OCI-M2 (cell line): Measurements from ENCODE around the gene MARF1.
"Not testable (repeated sequence)": the region's sequence is repeated elsewhere in the genome, so short reads cannot be mapped to it uniquely, and the experiment has no call there.

Experiments used
- DNase-seq: peaks from one replicate; lab custom pipeline; 2025; ENCODE audit not compliant: unreplicated experiment; lab: John Stamatoyannopoulos, UW

MARF1 gene

DNA sequence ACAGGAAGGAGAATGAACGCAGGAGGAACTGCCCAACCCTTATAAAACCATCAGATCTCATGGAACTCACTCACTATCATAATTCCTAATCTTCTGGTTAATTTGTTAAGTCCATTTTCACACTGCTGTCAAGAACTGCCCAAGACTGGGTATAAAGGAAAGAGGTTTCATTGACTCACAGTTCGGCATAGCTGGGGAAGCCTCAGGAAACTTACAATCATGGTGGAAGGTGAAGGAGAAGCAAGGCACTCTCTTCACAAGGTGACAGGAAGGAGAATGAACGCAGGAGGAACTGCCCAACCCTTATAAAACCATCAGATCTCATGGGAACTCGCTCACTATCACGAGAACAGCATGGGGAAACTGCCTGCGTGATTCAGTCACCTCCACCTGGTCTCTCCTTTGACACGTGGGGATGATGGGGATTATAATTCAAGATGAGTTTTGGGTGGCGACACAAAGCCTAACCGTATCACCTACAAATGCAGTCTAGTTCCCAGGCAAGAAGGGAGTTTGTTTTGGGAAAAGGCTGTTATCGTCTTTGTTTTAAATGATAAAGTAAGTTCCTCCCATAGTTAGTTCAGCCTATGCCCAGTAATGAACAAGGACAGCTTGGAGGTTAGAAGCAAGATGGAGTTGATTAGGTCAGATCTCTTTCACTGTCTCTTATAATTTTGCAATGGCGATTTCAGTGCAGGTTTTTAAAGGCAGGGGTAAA lies 68.9 kb downstream of the MARF1 start:
- not testable (repeated sequence) for DNase-seq

GRCh38 chr16:15573274-15573895 lies 69.6 kb downstream of the MARF1 start:
- DNase-seq: no peak

DNA sequence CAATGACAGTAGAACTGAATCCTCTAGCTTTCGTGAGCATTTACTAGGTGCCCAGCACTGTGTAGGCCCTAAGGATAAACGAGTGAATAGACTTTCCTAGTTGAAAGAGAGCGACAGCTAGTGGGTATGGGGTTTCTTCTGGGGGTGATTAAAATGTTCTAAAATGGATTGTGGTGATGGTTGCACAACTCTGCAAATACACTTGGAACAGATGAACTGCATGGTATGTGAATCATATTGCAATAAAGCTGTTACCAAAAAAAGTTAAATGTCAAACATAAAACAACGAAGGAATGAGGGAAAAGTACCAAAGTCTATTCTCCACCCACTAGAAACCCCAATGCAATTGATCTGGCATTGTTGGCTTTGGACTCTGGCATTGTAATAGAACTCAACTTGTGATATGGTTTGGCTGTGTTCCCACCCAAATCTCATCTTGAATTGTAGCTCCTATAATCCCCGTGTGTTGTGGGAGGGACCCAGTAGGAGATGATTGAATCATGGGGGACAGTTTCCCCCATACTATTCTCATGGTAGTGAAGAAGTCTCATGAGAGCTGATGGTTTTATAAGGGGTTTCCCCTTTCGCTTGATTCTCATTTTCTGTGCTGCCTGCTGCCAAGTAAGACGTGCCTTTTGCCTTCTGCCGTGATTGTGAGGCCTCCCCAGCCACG lies 70.5 kb downstream of the MARF1 start:
- no peak for DNase-seq

GRCh38 chr16:15571557-15571956 lies 71.4 kb downstream of the MARF1 start:
- DNase-seq: no peak

DNA sequence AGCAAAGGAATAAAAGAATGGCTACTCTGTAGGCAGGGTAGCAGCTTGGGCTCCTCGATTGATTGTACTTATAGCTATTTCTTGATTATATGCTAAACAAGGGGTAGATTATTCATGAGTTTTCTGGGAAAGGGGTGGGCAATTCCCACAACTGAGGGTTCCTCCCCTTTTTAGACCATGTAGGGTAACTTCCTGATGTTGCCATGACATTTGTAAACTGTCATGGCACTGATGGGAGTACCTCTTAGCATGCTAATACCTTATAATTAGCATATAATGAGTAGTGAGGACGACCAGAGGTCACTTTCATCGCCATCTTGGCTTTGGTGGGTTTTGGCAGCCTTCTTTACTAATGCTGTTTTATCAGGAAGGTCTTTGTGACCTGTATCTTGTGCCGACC lies 72.3 kb downstream of the MARF1 start:
- DNase-seq: not testable (repeated sequence)

GRCh38 chr16:15567823-15568222 lies 75.1 kb downstream of the MARF1 start:
- DNase-seq: no peak

GRCh38 chr16:15566095-15566494 lies 76.9 kb downstream of the MARF1 start:
- DNase-seq: no peak

- DNase-seq: no peak
These were observed 78.2 kb downstream of the MARF1 start for GRCh38 chr16:15564604-15565339.

DNA sequence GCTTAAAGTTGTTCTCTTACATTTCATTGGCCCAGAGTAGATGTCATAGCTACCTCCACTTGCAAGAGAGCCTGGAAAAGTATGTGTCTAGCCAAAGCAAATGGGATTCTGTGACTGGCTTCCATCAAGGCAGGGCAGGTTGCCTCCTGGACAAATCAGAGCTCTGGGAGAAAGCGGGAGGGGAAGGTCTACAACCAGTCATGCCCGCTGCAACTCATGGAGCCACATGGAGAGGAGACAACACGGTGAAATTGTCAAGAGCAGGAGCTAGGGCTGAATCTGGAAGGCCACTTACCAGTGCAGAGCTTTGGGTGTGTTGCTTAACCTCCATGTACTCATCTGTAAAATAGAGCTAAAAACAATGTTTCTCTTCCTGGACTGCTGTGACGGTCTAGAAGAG lies 83.8 kb downstream of the MARF1 start:
- no peak for DNase-seq

DNA sequence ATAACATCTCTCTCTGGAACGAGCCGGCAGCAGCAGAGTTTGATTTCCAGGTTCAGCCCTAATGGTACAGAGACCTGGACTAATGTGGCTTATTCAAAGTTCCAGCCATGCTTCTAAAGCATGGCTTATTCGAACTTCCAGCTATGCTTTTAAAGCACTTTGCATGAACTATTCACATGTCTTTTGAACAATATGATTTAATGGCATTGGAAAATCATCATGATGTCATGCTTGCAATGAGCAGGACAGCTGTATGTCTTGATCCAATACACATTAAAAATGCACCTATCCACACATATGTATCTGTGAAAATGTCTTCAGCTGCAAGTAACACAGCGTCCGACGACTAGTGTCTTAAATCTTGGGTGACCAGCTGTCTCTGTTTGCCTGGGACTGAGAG lies 85.7 kb downstream of the MARF1 start:
- DNase-seq: no peak

- DNase-seq: no peak
These were observed 86.8 kb downstream of the MARF1 start for GRCh38 chr16:15556130-15556529.

- DNase-seq: no peak
These were observed 89.5 kb downstream of the MARF1 start for GRCh38 chr16:15553313-15554088.

DNA sequence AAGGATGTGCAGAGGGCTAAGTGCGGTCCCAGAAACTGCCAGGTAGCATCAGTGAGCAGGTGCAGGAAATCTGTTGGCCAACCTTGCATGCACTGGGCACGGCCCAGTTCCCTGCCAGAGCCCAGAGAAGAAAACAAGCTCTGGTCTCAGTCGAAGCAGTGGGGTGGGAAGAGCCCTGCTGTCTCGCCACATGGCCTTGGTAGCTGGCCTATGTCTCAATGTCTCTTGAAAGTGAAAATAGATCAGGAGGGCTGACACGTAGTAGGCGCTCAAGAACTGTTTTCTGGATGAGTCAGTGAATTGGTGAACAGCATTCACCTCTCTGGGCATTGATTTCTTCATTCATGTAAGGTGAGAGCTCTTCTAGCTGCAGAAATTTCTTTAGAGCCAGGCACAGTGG lies 90.4 kb downstream of the MARF1 start:
- DNase-seq: no peak

- DNase-seq: no peak
These were observed 94.5 kb downstream of the MARF1 start for GRCh38 chr16:15548482-15548891.

- DNase-seq: no peak
These were observed 95.2 kb downstream of the MARF1 start for GRCh38 chr16:15547768-15548096.

DNA sequence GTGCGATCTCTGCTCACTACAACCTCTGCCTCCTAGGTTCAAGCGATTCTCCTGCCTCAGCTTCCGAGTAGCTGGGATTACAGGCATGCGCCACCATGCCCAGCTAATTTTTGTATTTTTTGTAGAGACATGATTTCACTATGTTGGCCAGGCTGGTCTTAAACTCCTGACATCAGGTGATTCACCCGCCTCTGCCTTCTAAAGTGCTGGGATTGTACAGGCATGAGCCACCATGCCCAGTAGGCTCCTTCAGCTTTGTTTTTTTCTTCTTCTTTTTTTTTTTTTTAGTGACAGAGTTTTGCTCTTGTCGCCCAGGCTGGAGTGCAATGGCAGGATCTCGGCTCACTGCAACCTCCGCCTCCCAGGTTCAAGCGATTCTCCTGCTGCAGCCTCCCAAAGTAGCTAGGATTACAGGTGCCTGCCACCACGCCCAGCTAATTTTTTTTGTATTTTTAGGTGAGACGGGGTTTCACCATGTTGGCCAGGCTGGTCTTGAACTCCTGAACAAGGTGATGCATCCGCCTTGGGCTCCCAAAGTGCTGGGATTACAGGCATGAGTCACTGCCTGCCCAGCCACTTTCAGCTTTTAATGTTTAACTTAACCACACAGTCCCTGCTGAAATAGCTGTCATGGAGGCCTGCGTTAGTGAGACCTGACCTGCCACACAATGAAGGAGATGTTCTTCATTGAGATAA lies 95.7 kb downstream of the MARF1 start:
- DNase-seq: not testable (repeated sequence)

DNA sequence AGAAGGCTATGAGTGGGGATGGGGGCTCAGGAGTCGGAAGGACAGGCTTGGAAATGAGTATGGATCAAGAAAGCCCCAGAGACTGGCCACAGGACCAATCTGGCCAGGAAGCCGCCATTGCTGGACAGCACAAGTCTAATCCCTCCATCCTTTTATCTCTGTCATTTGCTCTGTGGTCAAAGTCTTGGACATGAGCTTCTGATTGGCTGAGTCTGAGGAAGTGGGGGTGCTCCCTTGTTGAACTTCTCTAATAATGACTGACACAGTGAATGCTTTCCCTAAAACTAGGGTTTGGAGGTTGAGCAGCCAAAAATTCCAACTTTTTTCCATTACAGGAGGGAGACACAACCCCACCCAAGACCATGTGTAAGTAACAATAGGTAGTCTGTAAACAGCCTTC lies 97.4 kb downstream of the MARF1 start:
- DNase-seq: no peak

DNA sequence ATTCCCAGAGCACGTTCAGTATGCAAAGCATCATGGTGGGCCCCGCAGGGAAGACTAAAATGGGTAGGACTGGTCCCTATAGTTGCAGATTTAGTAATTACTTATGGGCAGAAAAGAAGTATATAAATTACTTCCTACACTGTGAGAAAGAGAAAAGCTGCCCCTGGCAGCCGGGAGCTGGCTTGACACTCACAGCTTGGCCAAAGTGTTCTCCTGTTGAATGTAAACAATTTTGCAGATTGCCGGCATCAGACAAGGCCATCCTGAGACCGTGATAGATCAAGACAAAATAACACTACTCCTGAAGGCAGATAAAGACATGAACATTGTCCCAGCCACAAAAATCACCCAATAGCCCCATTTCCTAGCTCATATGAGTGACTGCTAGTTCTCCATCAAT lies 98.5 kb downstream of the MARF1 start:
- DNase-seq: no peak
